ENCODE results near the gene KISS1. TPM values are rescaled to one million over a fixed set of nuclear protein-coding genes. Genes with fewer than 3 reads are reported as not detected.

Gene KISS1
- polyA plus RNA-seq, 1 donor: 0.28 TPM

DNA sequence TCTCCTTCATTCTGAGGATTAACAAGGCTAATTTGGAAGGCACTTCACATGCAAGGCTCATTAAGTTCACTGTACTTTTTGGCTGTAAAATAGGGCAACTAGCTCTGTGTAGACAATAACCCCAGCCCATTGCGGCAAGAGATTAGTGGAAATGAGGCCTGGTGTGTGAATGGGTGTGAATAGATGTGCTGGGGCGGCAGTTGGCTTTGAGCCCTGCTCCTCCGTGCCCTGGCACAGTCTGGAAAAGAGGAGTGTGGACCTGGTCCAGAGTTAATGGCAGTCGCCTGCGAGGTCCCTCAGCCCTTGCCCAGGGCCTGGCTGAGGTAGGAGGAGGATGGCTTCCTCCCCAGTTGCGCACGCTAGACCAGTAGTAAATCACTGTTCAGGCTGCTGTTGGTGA is 4.8 kb downstream of the KISS1 start:
- no peak for DNase-seq

DNA sequence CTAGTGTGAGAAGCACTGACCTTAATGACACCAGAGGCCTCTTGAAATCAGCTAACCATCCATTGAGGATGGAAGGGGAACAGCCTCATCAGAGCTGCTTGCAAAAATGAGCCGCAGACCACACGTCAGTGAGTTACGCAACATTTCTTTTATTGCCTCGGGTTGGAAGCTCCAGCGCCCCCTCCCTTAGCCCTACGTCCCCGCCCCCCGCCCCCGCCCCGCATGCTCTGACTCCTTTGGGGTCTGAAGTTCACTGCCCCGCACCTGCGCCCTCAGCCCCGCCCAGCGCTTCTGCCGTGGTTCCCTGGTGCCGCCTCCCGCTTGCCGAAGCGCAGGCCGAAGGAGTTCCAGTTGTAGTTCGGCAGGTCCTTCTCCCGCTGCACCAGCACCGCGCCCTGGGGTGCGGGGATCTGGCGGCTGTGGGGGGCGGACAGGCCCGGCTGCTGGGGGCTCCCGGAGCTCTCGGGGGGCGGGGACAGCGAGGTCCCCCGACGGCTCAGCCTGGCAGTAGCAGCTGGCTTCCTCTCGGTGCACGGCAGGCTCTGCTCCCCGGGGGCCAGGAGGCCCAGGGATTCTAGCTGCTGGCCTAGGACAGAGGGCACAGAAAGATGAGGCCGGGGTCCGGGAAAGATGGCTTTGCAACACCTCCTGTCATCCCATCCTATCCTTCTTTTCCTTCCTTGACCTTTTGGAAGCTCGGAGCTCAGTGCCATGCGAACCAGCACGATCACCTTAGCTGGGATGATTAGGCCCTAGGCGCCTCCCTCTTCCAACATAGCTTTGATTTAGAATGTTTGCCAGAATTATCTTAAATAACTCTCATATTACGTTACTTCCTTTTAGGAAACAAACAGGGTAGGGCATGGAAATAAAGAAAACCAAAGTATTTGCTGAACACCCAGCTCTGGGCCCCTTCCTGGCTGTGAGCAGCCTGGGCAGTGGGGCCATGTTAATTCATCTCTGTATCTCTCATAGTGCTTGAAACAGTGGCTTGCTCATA is 5.8 kb downstream of the KISS1 start:
- peak; percentile 38 for DNase-seq

DNA sequence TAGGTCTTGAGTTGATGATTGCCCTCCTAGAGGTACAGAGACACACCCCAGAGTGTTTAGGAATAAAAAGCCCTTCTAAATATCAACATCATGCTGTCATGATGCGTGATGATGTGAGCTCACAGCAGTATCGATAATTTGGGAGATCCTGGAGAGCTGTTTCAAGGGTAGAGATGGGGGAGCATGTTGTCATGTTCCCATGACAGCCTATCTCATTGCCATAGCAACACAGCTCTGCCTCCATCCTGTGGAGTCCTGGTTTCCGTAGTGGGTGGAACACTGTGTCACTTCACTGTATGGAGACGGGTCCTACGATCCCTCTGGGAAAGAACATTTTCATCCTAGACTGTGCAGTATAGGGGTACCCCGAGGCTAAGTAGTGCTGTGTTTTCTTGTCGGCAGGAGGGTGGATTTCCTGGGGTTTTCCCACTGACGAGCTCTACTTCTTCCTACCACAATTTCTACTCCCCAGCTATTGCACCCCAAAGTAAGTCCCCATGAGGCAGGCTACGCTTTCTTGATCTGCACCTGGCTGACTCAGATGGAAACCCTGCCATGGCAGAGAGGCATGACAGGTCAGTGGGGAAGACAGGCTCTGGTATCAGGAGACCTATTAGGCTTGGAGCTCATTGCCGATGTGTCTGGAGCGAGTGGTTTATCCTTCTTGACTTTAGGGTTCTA is 7.2 kb downstream of the KISS1 start:
- no peak for DNase-seq

DNA sequence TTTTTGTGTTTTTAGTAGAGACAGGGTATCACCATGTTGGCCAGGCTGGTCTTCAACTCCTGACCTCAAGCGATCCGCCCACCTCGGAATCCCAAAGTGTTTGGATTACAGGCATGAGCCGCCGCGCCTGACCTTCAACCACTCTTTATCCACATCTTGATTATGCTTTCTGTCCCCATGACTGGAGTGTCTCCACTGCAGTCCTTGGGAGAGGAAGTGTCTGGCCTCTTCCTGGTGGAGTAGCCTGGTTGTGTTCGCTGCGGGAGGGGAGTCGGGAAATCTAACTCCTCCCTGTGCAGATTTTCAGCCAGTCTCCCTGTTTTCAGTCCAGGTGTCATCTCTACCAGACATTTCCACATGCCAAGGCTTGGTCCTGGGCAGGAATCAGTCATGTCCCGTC is 9.7 kb downstream of the KISS1 start:
- no peak for DNase-seq

DNA sequence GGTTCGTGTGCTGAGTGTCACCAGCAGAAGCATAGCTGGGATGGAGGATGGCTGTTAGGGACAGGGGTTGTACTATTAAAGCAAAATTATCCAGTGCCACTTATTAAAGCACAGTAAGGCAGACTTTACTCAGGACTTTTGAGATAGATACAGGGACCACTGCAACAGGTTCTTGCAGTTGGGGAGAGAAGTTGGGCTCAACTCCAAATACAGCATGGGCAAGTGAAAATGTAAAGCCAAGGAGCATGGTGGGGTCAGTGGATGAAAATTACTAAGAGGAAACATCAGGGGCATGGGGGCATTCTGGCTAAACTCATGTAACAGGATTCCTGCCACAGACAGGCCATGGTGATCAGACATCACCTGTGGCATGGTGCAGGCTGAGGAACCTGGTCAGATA is 15.2 kb downstream of the KISS1 start:
- no peak for DNase-seq

DNA sequence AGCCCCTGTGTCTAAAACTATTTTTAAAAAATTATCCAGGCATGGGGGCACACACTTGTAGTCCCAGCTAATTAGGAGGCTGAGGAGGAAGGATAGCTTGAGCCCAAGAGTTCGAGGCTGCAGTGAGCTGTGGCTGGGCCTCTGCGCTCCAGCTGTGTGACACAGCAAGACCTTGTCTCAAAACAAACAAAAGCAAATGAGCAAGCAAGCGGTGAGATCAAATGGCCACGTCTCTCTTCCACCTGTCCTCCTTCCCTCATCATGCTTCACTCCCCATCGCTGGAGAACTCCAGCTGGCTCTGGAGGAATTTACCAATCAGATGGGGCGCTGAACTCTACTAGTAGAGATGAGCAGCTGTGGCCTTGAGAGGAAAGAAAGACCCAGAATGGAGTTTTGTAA is 16.2 kb downstream of the KISS1 start:
- DNase-seq: no peak

DNA sequence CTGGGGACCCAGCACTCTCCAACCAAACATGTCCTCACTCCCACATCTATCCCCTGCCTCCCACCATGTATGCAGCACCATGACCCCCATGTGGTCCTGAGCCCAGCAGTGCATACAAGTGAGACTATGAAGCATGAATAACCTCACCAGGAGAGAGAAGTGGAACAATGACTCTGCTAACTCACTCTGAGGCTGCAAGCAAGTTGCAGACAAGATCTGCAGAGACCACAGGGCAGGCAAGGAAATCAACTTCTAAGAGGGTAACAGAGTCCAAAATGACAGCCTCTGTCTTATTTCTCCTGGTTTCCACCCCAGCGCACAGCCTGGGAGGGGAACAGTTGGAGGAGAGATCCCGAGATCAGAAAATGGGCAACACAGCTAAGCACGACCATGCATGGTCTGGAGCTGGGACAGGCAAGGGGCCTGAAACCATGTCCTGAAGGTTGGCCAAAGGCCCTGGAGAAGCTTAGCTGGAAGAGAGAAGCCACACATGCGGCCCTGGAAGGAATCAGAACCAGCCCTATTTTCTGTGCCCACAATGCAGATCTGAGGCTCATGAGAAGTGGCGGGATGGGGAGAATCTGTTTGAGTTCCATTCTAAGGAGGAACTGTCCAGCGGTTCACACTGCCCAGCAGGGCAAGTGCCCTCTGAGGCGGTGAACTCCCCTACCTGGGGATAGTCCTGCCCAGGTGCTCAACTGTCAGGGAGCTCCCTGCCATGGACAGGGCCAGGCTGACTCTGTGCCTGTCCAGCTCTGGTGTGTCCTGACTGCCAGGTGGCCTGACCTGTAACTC is 17.6 kb downstream of the KISS1 start:
- no peak for DNase-seq

DNA sequence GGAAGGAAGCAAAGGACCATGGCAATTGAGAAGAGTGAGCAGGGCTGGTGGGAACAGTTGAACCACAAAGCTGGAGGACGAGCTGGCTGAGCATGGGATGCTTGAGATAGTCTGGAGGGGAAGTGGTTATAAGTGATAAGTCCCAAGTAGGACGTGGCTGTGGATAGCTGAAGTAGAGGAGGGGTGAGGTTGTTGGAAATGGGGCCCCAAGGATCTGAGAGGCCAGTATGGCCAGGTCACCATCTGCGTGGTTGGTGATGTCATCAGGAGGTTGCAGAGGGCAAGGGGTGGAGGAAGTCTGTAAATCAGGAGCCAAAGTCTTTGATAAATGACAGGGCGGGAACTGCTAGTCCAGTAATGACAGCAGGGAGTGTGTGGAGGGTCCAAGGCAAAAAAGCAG is 19.2 kb downstream of the KISS1 start:
- no peak for DNase-seq

DNA sequence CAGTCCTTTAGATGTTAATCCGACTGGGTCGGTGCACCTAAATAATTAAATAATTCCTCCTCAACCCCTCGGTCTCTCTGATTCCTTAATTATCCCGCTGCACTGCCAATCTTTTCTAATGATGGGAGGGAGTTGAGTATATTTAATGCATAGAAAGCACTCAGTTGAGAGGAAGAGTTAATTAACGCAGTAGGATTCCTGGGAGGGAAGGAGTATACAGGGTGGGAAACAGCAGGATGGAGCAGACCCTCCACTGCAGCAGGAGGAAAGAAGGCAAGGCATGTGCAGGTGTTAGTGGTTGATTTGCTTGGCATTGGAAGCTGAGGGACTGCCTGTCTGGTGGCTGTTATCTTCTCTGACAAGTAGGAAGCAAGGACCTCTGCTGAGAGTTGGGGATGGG is 20.2 kb downstream of the KISS1 start:
- no peak for DNase-seq

DNA sequence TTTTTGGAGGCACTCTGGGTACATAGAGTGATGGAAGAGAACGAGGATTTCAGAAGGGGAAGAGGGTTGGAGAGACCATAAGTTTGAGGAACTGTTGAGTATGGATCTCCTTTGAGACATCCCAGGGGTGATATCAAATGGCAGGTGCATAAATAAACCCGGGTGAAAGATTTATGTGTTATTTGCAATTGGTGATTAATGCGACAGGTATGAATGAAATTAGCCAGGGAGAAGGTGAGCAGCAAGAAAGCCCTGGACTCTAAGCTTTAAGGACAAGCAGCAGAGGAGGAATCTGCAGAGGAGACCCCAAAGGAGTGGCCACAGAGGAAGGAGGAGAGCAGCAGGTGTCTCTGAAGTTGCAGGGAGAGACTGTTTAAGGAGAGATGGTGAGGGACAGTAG is 21.3 kb downstream of the KISS1 start:
- DNase-seq: no peak

DNA sequence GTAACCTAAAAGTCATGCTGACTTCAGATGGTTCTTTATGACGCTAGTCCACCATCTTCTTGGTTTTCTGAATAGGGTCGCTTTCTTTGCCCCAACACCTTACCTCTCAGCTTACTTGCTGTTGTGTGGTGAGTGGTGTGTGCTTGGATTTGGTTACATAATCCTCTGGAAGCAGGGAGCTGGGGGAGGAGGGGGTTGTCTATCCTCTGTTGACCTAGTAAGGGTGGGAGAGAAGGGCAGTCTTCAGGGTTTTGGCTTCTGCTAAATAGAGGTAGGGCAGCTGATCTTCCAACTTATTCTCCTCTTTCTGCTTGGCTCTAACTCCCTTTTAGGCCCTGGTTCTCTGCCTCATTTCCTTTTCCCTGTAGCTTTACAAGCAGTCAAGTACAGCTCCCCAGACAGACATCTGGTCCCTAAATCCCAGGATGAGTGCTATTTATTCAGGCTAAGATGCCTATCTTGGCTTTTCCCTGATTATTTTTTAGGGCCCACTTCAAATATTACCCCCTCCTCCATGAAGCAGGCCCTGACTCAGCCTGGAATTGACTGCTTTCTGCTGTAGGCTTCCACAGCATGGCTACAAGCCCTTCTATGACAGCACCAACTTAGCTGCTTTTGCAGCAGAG is 23.8 kb downstream of the KISS1 start:
- no peak for DNase-seq

DNA sequence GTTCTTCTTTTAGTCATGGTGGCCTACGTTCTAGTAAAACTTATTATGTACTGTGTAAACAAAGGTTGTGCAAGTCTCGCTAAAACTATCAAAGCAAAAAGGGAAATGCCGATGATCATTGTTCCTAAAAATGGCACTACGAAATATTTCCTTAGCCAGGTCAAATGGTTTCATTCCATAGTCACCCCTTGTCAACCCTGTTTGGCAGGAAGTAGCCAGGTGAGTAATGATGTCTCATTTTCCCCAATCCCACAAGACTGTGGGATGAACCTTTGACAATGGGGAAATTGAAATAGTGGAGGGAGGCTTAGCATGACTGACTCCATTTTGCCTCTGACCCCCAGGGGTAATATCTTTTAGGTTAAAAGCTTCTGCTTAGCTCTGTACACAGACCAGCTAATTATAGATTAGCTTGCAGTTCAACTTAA is 24.5 kb downstream of the KISS1 start:
- no peak for DNase-seq

DNA sequence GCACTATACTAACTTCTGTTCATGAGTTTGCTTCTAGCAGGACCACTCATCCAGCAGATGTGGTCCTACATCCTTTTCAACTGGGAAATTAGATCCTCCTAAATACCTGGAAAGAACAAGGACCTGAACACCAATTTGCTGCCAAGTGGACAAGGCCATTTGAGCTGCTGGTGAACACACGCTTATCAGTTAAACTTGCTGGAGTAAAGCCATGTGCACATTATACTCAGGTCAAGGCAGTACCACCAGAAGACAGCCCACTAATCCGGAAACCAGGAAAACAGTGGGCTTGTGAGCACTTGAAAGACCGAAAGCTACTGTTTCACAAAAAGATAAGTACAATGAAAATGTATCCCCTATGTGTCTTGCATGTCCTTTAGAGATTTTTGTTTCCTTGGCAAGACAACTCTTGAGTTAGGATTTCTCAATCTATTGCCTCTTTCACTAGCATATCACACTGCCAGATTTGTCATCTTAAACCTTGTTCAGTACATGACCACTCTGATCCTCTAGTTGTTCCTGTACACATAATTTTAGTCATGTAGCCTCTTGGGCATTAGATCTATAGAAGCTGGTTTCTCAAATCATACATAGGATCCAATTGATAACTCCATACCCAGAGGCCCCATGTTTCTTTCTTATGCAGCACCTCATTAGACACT is 25.7 kb downstream of the KISS1 start:
- DNase-seq: no peak

DNA sequence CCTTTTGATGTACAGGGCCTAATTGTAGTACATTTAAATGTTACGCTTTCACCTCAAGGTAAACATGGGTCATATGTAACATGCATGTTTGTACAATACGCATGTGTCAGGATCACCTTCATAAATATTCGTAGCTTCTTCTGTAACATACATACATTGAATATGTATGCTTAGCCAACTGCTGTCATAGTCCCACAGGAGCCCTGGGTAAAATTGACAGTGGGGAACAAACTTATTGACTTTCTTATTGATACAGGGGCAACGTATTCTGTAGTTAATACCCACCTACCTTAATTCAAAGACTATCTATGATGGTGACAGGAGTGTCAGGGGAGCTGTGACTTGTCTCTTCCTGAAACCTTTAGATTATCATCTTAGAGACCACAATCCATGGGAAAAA is 26.4 kb downstream of the KISS1 start:
- DNase-seq: no peak

DNA sequence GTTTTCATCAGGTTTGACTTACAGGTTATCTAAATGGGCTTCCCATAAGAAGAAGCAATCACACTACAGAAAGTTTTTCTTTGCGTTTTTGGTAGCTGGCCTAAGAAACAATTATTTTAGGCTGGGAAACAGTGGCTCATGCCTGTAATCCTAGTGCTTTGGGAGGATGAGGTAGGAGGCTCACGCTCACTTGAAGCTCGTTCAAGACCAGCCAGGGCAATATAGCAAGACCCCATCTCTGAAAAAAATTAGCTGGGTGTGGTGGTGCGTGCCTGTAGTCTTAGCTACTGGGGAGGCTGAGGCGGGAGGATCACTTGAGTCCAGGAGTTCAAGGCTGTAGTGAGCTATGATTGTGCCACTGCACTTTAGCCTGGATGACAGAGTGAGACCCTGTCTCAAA is 28.6 kb downstream of the KISS1 start:
- no peak for DNase-seq

DNA sequence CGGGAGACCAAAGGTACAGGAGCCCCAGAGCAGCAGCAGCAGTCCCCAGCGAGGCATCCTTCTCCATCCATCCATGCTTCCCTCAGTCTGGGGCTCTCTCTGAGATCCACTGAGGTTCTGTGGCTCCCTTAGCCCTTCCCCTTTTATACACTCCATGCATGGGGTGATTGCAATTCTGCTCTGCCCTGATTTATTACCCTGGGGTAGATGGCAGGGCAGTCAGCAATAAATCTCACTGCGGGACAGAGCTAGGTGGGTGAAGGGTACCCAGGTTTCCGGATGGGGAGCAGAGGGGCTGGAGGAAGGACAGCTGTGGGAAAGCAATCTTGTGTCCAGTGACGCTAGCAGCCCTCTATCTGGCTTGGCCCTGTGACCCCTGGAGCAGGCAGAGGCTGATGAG is 30.1 kb downstream of the KISS1 start, which contains the start of gene REN:
REN (minus strand) TSS at position 119 of the 400 bp plus-strand sequence; CDS start at position 75, 44 bp downstream.
- DNase-seq: no peak

DNA sequence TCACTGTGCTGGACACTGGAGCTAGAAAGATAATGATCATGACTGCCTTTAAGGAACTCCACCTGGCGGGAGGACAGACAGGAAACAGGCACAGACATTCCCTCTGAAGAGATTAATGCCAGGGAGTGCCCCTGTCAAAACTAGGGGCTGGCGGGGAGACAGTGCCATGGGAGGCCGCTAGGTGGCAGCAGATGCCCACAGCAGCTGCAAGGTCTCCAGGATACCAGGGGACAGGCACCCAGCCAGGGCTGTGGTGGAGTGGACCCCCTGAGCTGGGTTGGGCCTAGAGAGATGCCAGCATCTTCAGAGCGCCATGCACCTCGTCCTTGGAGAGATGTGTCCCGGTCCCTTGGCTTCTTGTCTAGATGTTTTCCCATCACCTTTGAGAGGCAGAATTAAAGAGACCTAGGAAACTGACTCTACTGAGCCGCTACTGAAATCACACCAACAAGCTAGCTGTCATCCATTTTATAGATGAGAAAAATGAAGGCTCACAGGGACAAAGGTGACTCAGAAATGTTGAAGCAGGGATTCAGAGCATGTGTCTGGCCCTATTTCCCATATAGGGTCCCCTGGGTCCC is 33.7 kb downstream of the KISS1 start:
- peak; percentile 71 for DNase-seq

DNA sequence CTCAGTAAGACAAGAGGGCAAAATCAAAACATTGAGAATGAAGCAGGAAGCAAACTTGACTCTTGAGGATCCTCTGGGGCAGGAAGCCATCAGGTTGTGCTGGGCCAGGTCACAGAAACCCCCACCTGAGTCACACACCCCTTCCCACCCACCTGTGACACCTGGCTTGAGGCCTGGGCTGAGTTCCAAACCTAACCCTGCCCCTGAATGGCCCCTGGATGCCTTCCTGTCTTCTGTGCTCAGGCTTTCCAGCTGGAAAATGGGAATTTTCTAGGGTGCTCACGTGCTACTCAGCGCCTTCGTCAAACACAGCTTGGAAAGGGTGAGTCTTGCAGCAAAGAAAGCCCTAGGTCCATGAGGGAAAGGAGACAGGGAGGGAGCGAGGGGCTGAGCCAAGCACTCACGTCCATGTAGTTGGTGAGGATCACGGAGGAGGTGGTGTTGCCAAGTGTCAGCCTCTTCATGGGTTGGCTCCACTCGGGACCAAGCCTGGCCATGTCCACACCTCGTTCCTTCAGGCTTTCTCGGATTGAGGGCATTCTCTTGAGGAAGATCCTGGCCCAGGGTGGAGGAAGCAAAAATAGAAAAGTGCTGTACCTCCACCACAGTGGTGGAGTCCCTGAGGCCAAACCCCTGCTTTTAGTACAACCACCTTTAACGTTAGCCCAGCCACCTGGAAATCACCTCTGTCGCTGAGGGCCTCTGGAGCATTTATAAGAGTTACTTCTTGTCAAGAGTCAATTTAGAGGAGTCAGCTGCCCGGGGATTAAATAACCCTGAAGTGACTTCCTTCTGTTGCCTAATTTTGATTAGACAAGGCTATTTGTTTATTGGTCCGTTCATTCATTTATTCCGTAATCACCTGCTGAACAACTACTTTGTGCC is 34.4 kb downstream of the KISS1 start:
- DNase-seq: no peak

DNA sequence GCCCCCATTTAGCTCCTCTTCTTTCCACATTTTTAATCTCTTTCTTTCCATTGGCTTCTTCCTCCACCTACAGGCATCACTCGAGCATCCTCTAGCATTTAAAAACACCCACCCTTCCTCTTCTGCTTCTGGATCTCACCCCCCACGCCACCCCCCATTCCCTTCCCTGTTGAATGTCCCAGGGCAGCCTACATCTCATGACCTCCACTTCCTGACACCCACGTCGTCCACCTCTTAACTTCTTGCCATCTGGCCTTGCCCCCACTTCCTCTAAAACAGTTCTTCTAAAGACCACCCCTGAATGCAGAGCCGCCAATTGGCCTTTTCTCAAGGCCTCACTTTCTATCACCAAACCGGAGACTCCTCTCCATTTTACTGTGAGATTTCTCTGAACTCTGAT is 38.3 kb downstream of the KISS1 start:
- no peak for DNase-seq

DNA sequence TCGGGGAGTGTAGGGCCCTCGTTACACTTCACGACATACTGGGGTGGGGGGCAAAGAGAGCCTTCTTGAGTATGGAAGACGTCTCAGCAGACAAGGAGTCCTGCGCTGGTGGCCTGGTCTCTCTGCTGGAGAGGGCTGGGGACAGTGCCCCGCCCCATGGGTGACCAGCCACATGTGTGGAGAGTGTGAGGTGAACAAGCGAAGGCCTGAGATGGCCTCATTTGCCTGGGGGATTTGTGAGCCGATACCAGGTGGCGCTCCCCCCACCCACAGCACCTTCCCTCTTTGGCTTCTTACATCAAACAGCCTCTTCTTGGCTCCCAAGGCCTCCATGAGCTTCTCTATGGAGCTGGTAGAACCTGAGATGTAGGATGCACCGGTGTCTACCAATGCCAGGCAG is 40.4 kb downstream of the KISS1 start:
- no peak for DNase-seq

Measured in hindlimb muscle (tissue), 1 donor.